OCI-LY7 (cell line): ENCODE data around the gene TMTC2. TPM values are rescaled to one million over a fixed set of nuclear protein-coding genes. Genes with fewer than 3 reads are reported as not detected.

ENCODE experiments used
- BruUV-seq: library from RNA; stranded (reverse); fragments of 400-500 nt; replicated peaks from 2 replicates; lab custom pipeline; 2021; lab: Mats Ljungman, UMichigan
- CTCF ChIA-PET: fragments of 300-600 bp; sonication (Branson Sonifier 250); formaldehyde crosslinking; loops from one replicate; lab custom pipeline; 2022; ENCODE audit warnings: antibody characterized with exemption; ENCODE audit not compliant: unreplicated experiment; lab: Charles Lee
- POLR2A ChIA-PET: fragments of 300-600 bp; sonication (Branson Sonifier 250); formaldehyde crosslinking; loops from one replicate; lab custom pipeline; 2022; ENCODE audit warnings: antibody characterized with exemption; lab: Charles Lee
- DNase-seq: peaks from one replicate; pipeline ENCODE4 v3.0.0-alpha.2; 2015; ENCODE audit warnings: low spot score
- H2AFZ ChIP-seq: fragments of 200-600 bp; sonication (generic), shearing (Covaris generic); 2 replicates; pipeline ENCODE4 v1.6.1; 2014; ENCODE audit warnings: mild to moderate bottlenecking, antibody characterized with exemption, low read length, moderate library complexity
- H3K27ac ChIP-seq: fragments of 200-600 bp; sonication (generic); 2 replicates; pipeline ENCODE4 v1.5.1; 2014; ENCODE audit warnings: mixed run types, low read depth, mild to moderate bottlenecking, moderate library complexity, low read length, inconsistent platforms; ENCODE audit not compliant: poor library complexity, severe bottlenecking
- H3K36me3 ChIP-seq: fragments of 200-600 bp; sonication (generic); 2 replicates; pipeline ENCODE4 v1.6.1; 2014; ENCODE audit warnings: mild to moderate bottlenecking, antibody characterized with exemption, low read length, moderate library complexity, mixed read lengths; ENCODE audit not compliant: insufficient read depth
- H3K4me1 ChIP-seq: fragments of 200-600 bp; sonication (generic); 2 replicates; pipeline ENCODE4 v1.5.1; 2014; ENCODE audit warnings: mild to moderate bottlenecking, low read length; ENCODE audit not compliant: insufficient read depth, poor library complexity, severe bottlenecking
- H3K4me2 ChIP-seq: fragments of 200-600 bp; sonication (generic); 2 replicates; pipeline ENCODE4 v1.6.1; 2014; ENCODE audit warnings: mild to moderate bottlenecking, low read length
- H3K4me3 ChIP-seq: fragments of 200-600 bp; sonication (generic); 2 replicates; pipeline ENCODE4 v1.5.1; 2014; ENCODE audit warnings: mild to moderate bottlenecking, low read depth, low read length; ENCODE audit not compliant: poor library complexity, severe bottlenecking
- H3K79me2 ChIP-seq: fragments of 200-600 bp; sonication (generic); 2 replicates; pipeline ENCODE4 v1.6.1; 2016; ENCODE audit warnings: low read depth, mild to moderate bottlenecking, low read length, moderate library complexity, mixed read lengths; ENCODE audit not compliant: insufficient read depth
- H3K9me2 ChIP-seq: fragments of 200-600 bp; sonication (generic); 2 replicates; pipeline ENCODE4 v1.6.1; 2016; ENCODE audit warnings: mild to moderate bottlenecking, low read length, mixed read lengths; ENCODE audit not compliant: insufficient read depth
- H3K9me3 ChIP-seq: fragments of 200-600 bp; sonication (generic); 2 replicates; pipeline ENCODE4 v1.6.1; 2014; ENCODE audit warnings: mild to moderate bottlenecking, mixed run types, low read length, mixed read lengths
- H4K20me1 ChIP-seq: fragments of 200-600 bp; sonication (generic); 2 replicates; pipeline ENCODE4 v1.6.1; 2014; ENCODE audit warnings: mild to moderate bottlenecking, antibody characterized with exemption, low read length, moderate library complexity, mixed read lengths; ENCODE audit not compliant: insufficient read depth
- CTCF ChIP-seq: fragments of 200-600 bp; sonication (generic); conservative IDR thresholded peaks from 2 replicates; pipeline ENCODE4 v1.5.1; 2014; ENCODE audit warnings: mild to moderate bottlenecking, antibody characterized with exemption, low read length, moderate library complexity, mixed read lengths
- EZH2phosphoT487 ChIP-seq: fragments of 200-600 bp; sonication (generic); IDR thresholded peaks from 2 replicates; pipeline ENCODE4 v1.6.1; 2018; ENCODE audit warnings: low read depth, borderline replicate concordance, mild to moderate bottlenecking, mixed run types, antibody characterized with exemption, low read length, moderate library complexity, mixed read lengths
- intact Hi-C: fragments of 100-400 bp; cut with micrococcal nuclease; formaldehyde crosslinking; loops from one replicate; pipeline ENCODE4 v1.10.0; 2022; ENCODE audit not compliant: unreplicated experiment
- total RNA-seq, 2 experiments: library from RNA; depleted of rRNA in 1 of 2; stranded (reverse); fragments of >200 nt in 1 of 2; shearing (Covaris generic) in 1 of 2; gene quantifications; 2 replicates each; pipeline ENCODE4 v1.2.3, GENCODE V29; 2014 to 2022

TMTC2 gene
- total RNA-seq, 2 experiments from 2014 or later, result 5.6 to 8.1 TPM

GRCh38 chr12:82648259-82648909 lies 38.3 kb upstream of the TMTC2 start:
- intact Hi-C loops, result no loop called here
- Histone ChIP-seq H3K4me1 (no peaks in the 10 kb centered on the region), H3K9me2 (no peaks in the 10 kb centered on the region), H3K4me3 (no peak overlapping the region), H3K27ac (no peak overlapping the region), H3K9me3 (no peaks in the 10 kb centered on the region), H3K79me2 (no peaks in the 10 kb centered on the region), H4K20me1 (no peaks in the 10 kb centered on the region), H3K36me3 (no peaks in the 10 kb centered on the region), H3K4me2 (no peak overlapping the region), H2AFZ (peak overlapping the region; percentile 26; the same call in 1 of the 2 replicates)
- ChIA-PET POLR2A (no interaction called here), CTCF (interaction anchor here (0.5 kb wide), 1 partner anchor 946 kb away, joined by 3 read pairs; no protein-coding TSS in a partner anchor)
- DNase-seq, result no peak
- no peak for TF ChIP-seq EZH2phosphoT487
- BruUV-seq, result no TSS peak

- BruUV-seq, result no TSS peak
- CTCF ChIA-PET, result no interaction called here
- no peaks in the 10 kb centered on the region for H3K9me3 ChIP-seq
- TF ChIP-seq CTCF, result no peak
- TF ChIP-seq EZH2phosphoT487, result no peak
- no peak overlapping the region for H2AFZ ChIP-seq
- no peaks in the 10 kb centered on the region for H3K36me3 ChIP-seq
- no peak for DNase-seq
- H3K4me1 ChIP-seq, result no peaks in the 10 kb centered on the region
- H3K79me2 ChIP-seq, result no peaks in the 10 kb centered on the region
- no peaks in the 10 kb centered on the region for H3K9me2 ChIP-seq
- H3K4me3 ChIP-seq, result no peak overlapping the region
- intact Hi-C loops, result no loop called here
- POLR2A ChIA-PET, result no interaction called here
- no peak overlapping the region for H3K27ac ChIP-seq
- H4K20me1 ChIP-seq, result no peaks in the 10 kb centered on the region
- no peak overlapping the region for H3K4me2 ChIP-seq
Observed at GRCh38 chr12:82650627-82651337, 35.9 kb upstream of the TMTC2 start.

GRCh38 chr12:82651489-82651888 lies 35.2 kb upstream of the TMTC2 start:
- Histone ChIP-seq H3K9me3 (no peaks in the 10 kb centered on the region), H3K27ac (no peak overlapping the region), H3K36me3 (no peaks in the 10 kb centered on the region), H3K4me3 (no peak overlapping the region), H3K79me2 (no peaks in the 10 kb centered on the region), H3K4me2 (no peak overlapping the region), H3K4me1 (no peaks in the 10 kb centered on the region), H4K20me1 (no peaks in the 10 kb centered on the region), H2AFZ (no peak overlapping the region), H3K9me2 (no peaks in the 10 kb centered on the region)
- no peak for TF ChIP-seq EZH2phosphoT487
- BruUV-seq, result no TSS peak
- intact Hi-C loops, result no loop called here
- POLR2A ChIA-PET, result no interaction called here
- no peak for DNase-seq
- CTCF ChIA-PET, result no interaction called here
